SU-DHL-6 (cell line): ENCODE results near the gene CBX6.

ENCODE experiments used
- EZH2phosphoT487 ChIP-seq: fragments of 200-600 bp; sonication (generic), shearing (Covaris generic); conservative IDR thresholded peaks from 2 replicates; pipeline ENCODE4 v1.6.1; 2018; ENCODE audit warnings: mild to moderate bottlenecking, antibody characterized with exemption, low read length, moderate library complexity, mixed read lengths
- TF ChIP-seq, protein P1 (sequence below): fragments of 200-600 bp; sonication (generic); IDR thresholded peaks from one replicate; pipeline ENCODE4 v1.5.1; 2017; ENCODE audit warnings: antibody characterized with exemption, mild to moderate bottlenecking, low read length, moderate library complexity; ENCODE audit not compliant: insufficient read depth, poor library complexity, severe bottlenecking

DNA sequence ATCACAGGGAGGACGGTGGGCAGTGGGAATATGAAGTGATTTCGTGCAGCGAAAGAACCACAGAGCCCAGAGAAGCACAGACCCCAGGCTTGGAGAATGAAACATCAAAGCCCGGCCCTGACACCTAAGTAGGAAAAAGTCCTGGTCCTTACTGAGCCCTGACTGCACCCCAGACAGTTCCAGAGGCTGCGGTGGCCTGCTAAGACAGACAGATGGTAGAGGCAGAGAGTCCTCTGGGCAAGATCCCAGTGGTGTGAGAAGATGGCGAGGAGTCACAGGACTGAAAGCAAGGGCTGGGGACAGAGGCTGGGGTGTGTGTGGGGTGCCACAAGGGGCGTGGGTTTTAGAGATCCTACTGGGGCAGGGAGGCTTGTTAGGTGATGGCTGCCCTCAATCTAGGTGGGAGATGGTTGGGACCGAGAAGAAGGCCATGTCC lies 3.7 kb downstream of the CBX6 start:
- TF ChIP-seq, protein P1, sequence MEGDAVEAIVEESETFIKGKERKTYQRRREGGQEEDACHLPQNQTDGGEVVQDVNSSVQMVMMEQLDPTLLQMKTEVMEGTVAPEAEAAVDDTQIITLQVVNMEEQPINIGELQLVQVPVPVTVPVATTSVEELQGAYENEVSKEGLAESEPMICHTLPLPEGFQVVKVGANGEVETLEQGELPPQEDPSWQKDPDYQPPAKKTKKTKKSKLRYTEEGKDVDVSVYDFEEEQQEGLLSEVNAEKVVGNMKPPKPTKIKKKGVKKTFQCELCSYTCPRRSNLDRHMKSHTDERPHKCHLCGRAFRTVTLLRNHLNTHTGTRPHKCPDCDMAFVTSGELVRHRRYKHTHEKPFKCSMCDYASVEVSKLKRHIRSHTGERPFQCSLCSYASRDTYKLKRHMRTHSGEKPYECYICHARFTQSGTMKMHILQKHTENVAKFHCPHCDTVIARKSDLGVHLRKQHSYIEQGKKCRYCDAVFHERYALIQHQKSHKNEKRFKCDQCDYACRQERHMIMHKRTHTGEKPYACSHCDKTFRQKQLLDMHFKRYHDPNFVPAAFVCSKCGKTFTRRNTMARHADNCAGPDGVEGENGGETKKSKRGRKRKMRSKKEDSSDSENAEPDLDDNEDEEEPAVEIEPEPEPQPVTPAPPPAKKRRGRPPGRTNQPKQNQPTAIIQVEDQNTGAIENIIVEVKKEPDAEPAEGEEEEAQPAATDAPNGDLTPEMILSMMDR = no peak
- TF ChIP-seq EZH2phosphoT487 = no peak
